Right lung (tissue), 5 donors: ENCODE measurements around the gene CAMK1D. TPM values are rescaled to one million over a fixed set of nuclear protein-coding genes. Genes with fewer than 3 reads are reported as not detected.

Source experiments
- DNase-seq, 2 donors: peaks; one replicate each; pipeline ENCODE4 v3.0.0-alpha.2; 2013
- polyA plus RNA-seq, 5 donors: library from polyadenylated mRNA; unstranded; fragments of 120-200 nt; gene quantifications; one replicate each; pipeline versions ENCODE4 v1.2.1 to v1.2.3, GENCODE V29; 2013; ENCODE audit warnings: inconsistent platforms in 1 of 5, low replicate concordance in 1 of 5; ENCODE audit not compliant: insufficient read length in 5 of 5, insufficient read depth in 1 of 5

Gene CAMK1D
- polyA plus RNA-seq, 5 donors: 3.6 to 5.4 (median 4.6) TPM

DNA sequence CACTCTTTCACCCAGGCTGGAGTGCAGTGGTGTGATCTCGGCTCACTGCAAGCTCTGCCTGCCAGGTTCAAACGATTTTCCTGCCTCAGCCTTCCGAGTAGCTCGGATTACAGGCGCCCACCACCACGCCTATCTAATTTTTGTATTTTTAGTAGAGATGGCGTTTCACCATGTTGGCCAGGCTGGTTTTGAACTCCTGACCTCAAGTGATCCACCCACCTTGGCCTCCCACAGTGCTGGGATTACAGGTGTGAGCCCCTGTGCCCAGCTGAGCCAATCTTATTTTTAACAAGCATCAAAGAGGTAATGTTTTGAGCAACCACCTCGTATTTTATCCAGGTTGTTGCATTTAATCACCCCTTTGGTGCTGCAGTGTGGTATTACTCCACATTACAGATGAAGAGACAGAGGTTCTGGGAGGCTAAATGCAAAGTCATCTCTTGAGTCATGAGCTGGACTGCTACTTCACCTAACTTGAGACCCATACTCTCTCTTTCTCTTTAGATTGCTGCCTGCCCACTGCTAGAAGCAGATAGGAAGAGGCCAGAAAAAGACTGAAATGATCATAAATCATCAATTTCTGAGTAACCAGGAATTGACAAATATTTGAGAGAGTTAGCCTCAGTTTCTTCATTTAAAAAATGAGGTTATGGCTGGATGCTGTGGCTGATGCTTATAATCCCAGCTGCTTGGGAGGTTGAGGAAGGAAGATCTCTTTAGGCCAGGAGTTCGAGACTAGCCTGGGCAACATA, 116.2 kb downstream of the CAMK1D start:
- DNase-seq: no peak

DNA sequence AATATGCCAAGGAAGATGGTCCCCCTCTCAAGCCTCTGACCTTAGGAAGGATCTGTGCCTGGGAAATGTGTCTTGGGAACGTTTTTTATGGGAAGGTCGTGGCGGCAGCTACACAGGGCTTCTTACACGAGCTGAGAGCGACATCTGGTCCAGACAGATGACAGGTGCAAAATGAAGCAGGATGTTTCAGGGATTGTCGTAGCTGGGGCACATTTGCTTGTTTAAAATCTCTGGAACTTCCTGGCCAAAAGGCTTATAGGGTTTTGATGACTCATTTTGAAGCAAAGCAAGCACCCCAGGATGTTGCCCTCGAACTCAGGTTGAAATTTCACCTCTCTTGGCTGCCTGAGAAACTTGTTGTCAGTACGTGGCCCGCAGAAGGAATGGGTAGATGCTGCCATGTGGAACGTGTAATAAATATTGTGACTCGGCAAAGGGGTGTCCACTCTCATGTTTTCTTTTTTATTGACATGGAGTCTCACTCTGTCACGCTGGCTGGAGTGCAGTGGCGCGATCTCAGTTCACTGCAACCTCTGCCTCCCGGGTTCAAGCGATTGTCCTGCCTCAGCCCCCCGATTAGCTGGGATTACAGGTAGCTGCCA, 117.5 kb downstream of the CAMK1D start:
- DNase-seq: no peak

DNA sequence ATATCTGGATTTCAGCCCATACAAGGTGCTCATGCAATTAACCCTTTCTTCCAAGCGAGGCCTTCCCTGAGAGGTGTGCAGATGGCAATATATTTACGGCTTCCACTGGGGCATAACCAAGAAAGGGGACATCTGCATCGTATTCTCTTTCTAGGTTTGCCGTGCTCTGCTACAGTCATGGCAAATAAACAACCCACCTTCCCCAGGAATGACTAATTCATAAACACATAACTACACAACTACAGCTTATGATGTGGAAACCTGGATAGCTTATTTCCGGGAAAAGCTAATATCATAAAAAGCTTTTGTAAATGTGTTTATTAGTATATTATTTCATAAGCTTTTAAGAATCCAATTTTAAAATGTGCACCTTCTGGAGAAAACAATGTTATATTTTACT, 120.0 kb downstream of the CAMK1D start:
- no peak for DNase-seq

DNA sequence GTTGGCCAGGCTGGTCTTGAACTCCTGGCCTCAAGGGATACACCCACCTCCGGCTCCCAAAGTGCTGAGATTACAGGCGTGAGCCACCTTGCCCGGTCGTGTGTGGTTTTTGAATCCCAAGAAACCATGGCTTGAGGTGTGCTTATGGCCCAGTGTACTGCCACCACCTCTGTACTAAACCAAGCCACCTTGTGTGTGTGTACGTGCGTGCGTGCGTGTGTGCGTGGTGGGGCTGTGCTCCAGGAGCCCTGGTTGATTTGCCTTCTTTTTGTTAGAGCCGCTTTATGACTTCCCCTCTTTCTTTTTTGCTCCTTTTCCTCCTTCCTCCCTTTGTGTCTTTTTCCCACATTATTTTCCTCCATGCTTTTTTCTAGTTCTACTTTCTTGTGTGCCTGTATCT, 121.4 kb downstream of the CAMK1D start:
- no peak for DNase-seq

DNA sequence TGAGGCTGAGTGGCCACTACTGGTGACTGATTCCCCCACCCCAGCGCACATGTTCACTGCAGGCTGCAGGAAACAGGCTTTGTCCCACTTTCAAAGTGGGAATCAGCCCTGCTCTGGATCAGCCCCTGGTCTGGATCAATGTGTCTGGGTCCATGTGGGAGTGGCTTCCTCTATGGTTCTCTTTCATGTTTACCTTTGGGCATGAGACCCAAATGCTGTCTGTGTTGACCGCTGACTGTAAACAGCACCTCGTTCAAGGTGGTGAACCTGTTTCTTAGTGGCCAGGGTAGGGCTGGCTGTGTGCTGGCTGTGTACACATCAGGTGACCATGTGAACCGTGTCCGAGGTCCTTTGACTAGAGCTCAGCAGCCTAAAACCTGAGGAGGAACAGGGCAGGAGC, 121.8 kb downstream of the CAMK1D start:
- no peak for DNase-seq

DNA sequence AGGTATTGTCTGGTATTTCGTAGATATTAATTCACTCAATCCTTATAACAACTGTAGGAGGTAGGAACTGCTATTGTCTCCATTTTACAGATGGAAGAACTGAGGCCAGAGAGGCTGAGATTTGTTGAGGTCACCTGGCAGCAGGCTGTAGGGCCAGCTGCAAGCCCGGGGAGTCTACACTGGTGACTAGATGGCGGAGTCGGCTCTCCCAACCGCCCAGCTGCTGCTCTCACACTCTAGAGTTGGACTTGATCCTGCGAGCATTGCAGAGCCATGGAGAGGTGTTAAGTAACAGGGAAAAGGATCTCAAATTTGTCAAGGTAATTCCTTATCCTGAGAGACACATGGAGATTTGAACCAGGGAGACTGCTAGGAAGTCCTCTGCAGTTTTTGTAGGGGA, 124.1 kb downstream of the CAMK1D start:
- DNase-seq: no peak

DNA sequence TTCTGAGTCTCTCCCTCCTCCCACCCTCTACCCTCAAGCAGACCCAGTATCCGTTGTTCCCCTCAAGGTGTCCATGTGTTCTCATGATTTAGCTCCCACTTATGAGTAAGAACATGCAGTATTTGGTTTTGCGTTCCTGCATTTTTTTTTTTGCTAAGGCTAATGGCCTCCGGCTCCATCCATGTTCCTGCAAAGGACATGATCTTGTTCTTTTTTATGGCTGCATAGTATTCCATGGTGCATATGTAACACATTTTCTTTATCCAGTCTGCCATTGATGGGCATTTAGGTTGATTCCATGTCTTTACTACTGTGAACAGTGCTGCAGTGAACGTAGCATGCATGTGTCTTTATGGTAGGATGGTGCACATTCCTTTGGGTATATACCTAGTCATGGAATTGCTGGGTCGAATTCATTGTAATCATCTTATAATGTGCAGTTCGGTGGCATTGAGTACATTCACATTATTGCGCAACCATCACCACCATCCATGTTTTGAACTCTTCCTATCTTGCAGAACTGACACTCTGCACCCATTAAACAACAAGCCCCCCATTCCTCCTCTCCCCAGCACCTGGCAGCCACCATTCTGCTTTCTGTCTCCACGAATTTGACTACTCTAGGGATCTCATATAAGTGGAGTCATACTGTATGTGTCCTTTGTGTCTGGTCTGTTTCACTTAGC, 125.5 kb downstream of the CAMK1D start:
- DNase-seq: no peak

DNA sequence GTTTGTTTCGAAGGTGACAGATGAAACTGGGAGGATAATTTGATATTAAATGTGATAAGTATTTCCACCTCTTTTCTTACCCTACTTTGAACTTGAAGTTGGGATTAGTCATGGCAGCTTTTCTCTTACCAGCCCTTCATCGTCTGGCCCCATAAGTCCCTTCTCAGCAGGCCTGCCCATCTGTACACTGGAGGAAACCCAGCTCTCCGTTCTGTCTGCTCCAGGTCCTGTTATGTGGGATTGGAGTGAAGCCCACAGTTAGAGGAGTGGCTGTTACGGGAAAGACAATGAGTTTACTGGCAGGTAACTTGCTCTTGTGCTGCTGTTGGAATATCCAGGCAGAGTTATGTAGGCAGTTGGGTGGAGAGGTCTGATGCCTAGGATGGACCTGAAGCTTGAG, 127.3 kb downstream of the CAMK1D start:
- no peak for DNase-seq

DNA sequence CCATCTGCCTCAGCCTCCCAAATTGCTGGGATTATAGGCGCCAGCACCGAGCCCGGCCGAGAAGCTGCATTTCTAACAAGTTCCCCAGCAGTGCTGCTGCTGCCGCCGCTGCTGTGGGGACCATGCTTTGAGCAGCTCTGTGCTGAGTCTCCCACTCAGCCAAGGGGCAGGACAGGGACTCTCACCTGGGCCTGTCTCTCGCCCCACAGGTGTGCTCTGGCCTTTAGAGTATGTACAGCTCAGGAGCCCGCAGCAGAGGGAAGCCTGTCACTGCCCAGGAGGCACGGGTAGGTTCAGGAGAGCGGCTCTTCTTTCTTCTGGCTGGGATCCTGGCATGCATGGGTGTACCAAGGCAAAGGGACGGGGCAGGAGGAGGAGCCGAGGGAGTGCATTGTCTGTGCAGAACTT, 130.1 kb downstream of the CAMK1D start:
- no peak for DNase-seq

DNA sequence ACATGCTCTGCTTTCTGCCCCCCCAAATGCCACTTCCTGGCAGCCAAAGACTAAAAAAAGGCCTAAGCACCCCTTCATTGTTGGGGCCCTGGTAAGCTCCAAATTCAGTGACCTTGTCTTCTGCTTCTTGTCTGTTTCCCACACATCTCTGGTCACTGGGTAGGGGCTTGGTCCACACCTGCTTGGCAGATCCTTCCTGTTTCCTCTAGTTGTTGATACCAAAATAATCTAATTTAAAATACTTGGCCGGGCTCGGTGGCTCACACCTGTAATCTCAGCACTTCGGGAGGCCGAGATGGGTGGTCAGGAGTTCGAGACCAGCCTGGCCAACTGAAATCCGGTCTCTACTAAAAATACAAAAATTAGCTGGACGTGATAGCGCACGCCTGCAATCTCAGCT, 130.6 kb downstream of the CAMK1D start:
- no peak for DNase-seq

DNA sequence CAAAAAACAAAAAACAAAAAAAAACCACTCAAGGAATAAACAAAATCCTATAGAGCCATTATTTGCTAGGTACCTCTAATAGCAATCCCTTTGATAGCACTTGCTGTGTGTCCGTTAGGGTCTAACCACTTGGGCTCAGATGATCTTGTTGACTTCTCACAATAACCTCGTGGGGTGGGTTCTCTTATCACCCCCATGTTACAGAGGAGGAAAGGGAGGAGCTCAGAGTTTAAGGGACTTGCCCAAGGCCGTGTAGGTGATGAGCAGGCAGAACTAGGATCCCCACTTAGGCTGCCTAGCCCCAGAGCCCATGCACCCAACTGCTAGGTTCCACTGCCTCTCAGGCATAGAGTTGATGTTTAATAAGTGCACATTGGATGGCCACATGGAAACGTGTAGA, 131.1 kb downstream of the CAMK1D start:
- DNase-seq: no peak

DNA sequence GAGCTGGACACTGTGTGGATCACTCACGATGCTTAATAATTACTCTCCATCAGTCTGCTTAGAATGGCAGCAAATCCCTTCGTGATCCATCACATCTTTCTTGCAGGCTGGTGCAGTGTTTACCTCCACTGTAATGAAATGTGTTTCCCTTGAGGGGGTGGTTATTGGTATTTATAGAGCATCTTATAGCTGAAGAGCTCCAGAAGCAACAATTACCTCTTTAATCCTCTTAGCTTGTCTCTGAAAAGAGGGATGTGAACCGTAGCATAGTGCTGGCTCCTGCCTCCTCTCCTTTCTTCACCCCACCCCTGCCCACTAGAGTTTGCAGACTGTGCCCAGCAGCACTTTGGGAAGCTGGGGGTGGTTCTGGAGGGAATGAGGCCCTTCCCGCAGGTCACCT, 132.6 kb downstream of the CAMK1D start:
- no peak for DNase-seq

DNA sequence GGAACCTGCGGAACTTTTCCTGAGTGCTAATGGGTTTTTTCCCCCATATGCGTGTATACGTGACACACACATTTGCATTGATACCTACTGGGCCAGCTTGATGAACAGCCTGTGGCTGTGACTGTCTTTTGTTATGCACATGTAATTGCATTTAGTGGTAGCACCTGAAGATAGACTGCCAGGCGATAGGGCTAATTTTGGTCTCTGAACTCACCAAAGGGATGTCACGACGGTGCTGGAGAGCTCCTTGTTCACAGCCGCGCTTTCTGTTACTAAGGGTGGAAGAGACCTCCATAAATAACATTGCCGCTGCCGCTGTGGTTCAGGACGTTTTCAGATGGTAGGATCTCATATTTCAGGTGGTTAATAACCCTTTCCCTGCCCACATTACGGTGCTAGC, 133.2 kb downstream of the CAMK1D start:
- no peak for DNase-seq

DNA sequence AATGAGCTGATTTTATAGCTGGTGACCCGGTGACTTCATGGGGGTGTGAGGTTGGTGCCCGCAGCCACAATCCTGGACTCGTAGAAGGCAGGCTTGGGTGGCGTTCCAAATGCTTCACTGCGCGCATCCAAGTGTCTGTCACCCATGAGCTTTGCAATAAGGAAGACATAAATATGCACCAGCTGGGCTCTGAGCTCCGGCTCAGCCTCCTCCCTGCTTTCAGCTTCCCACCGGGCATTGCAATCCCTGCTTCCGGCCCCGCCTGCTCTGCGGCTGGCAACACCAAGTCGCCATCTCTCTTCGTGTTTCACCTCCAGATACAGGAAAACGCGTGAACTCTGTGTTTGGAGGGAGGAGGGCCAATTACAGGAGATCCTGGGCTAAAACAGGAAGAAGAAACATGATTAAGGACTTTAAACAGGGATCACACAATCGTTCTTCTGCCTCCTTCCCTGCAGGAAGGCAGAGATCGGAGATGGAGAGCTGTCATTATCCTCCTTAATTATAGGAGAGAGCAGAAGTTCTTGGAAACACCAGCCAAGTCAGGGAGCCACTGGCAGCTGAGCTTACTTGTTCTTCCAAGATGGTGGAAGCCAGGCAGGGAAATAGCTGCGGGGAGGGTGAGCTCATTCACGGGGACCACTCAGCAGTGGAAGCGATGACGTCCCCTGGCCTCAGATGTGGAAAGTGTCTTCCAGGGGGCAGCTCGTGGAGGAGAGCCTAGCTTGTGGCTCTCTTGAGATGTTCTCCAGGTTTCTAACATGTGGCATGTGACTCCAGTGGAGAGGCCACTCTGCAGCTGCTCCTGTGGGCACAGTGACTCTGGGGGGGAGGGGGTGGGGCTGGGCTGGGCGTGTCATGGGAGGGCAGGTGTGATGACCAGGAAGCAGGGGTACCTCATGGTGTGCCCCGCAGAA, 134.9 kb downstream of the CAMK1D start:
- DNase-seq: no peak

DNA sequence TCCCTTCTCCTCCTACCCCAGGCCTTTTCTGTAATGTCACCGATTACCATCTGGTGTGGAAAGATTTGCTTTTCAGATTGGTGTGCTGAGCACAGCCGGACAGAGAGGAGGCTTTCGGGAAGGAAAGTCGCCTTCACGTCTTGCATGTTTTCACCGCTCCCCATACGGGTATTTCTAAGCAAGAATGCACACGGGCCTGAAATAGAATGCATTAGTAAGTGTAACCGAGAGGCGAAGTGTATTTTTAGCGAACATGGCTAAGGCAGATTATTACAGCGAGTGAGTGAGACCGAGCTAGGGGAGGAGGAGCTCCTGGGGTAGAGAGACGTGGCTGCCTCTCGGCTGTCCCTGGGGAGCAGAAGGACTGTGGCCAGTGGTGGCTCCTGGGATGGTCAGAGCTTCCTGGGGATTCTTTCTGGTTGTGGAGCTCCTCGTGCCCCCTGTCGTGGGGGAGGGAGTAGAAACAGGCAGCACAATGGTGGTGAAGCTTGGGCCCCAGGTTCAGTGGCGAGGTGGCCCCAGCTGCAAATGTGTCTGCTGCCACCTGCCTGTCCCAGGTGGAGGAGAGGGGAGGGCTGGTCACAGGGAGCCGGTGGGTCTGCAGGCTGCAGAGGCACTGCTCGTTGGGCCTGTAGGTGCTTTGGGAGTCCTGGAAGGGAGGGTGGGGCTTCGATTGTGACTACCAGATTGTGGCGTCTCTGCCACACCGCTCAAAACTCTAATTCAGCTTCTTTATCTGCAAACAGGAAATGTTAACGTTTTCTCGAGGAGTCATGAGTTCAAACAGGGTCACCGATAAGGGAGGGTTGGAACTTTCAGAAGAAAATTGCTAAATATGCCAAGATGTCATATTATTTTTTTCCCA, 135.8 kb downstream of the CAMK1D start:
- no peak for DNase-seq

DNA sequence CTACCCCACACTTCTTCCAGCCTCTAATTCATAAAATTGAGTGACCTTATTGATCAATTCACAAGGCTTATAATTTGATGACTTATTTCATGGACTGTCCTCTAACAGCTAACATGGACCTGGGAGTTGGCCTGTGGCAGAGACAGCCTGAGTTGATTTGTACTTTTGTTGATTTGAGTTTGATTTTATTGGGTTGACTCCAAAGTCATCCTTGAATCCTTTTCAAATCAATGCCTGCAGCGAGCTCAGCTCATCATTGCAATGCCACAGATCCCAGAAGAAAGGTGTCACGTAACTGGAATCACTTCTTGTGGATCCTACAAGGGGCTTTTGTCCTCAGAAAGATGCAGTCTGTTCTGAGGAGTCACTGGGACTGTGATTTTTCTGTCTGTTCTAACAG, 138.0 kb downstream of the CAMK1D start:
- DNase-seq: no peak

DNA sequence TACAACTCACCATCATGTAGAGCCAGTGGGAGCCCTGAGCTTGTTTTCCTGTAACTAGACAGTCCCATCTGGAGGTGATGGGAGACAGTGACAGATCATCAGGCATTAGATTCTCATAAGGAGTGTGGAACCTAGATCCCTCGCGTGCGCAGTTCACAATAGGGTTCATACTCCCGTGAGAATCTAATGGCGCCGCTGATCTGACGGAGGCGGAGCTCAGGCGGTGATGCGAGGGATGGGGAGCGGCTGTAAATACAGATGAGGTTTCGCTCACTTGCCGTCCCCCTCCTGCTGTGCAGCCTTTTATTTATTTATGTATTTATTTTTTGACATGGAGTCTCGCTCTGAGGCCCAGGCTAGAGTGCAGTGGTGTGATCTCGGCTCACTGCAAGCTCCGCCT, 139.3 kb downstream of the CAMK1D start:
- DNase-seq: no peak

DNA sequence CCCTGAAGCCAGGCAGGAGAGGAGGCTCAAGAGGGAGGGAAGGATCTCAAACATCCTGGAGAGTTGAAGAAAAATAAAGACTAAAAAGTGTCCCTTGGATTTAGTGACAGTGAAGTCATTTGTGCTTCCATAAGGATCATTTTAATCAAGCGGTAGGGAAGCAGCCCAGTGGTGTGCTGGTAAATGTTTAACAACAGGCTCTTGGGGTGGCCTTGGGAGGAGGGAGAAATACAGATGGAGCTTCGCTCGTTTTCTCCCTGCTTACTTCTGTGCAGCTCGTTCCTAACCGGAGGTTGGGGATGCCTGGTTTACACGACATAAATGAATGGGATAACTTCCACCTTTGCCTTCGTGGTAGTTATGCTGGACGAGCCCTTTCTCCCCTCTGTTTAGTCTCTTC, 140.0 kb downstream of the CAMK1D start:
- DNase-seq: no peak

DNA sequence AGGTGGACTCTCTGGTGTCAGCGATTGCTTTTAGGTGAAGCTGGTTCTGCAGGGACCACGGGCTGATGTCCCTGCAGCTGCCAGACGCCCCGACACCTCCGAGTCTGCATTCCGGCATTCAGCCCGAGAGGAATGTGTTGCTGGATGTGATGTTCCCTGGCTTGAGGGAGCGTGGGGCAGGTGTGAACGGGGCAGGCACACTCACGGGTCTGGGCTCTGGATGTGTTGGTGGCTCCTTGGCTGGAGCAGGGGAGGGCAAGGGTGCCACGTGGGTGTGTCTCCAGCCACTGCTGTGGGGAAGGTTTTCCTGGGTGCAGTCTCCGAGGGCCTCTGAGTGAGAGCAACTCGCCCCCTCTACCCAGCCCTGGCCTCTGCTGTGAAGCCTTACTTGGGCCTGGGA, 140.5 kb downstream of the CAMK1D start:
- DNase-seq: no peak

DNA sequence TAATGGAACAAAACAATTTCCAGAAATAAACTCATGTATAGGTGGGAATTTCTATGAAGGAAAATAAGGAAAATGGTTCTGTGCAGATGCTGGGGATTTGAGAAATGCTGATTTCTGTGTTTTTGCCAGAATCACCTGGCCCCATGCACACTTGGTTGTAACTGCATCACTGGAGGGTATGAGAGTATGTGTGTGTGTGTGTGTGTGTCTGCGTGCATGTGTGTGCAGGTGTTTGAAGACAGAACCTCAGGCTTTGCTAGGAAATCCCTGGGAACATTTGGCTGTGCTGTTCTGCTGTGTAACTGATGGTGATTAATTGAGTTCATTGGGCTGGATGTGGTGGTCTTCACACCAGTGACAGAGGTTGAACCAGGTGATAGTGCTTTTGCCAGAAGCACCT, 141.6 kb downstream of the CAMK1D start:
- DNase-seq: no peak

DNA sequence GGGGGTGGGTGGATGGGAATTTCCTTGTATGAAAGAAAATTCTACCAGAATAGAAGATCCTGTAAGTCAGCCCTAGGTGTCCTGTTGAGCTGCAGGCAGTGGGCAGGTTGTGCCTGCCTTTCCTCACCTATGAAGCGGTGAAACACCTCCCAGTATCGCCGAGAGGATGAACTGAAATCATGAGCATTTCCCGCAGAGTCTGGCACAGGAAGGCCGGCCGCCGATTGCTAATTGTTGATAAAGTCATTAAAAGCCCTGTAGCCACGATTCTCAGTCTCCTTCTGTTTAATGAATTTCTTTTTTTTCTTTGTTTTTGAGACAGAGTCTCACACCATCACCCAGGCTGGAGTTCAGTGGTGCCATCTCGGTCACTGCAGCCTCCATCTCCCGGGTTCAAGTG, 142.1 kb downstream of the CAMK1D start:
- DNase-seq: no peak
